HG03103 (cell line): Measurements from ENCODE around the gene NAA15.
A peak's percentile ranks its signal among the peaks of the same experiment; 100 is the strongest.
"Not testable (repeated sequence)": the region's sequence is repeated elsewhere in the genome, so short reads cannot be mapped to it uniquely, and the experiment has no call there.

ENCODE experiments used
- ATAC-seq: cut with Tn5 transposase; IDR thresholded peaks from one replicate; pipeline ENCODE4 v1.9.1; 2021; ENCODE audit warnings: low read depth; ENCODE audit not compliant: unreplicated experiment

NAA15 gene

DNA sequence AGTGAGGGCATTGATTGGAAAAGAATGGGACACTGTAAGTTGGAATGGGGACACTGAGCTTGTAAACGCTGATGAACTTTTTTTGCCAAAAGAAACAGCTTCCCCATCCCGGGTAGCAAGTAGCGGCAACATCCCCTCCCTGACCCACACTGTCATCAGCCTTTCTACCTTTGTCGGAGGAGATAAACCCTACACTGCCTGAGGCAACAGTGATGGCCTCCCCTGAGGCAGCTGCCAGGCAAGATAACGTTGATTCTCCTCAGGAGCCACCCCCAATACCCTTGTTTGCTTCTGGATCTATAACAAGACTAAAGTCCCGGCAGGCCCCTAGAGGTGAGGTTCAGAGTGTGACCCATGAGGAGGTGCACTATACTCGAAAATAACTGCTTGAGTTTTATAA is 142.4 kb downstream of the NAA15 start:
- ATAC-seq = no peak

DNA sequence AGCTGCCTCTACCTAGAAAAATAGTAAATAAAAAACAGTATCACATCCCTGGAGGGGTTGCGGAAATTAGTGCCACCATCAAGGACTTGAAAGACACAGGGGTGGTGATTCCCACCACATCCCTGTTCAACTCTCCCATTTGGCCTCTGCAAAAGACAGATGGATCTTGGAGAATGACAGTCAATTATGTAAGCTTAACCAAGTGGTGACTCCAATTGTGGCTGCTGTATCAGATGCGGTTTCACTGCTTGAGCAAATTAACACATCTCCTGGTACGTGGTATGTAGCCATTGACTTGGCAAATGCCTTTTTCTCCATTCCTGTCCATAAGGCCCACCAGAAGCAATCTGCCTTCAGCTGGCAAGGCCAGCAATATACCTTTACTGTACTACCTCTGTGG is 143.6 kb downstream of the NAA15 start:
- not testable (repeated sequence) for ATAC-seq

DNA sequence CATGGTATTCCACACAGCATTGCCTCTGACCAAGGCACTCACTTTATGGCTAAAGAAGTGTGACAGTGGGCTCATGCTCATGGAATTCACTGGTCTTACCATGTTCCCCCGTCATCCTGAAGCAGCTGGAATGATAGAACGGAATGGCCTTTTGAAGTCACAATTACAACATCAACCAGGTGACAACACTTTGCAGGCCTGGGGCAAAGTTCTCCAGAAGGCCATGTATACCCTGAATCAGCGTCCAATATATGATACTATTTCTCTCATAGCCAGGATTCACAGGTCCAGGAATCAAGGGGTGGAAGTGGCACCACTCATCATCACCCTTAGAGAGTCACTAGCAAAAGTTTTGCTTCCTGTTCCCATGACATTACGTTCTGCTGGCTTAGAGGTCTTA is 145.8 kb downstream of the NAA15 start:
- not testable (repeated sequence) for ATAC-seq

DNA sequence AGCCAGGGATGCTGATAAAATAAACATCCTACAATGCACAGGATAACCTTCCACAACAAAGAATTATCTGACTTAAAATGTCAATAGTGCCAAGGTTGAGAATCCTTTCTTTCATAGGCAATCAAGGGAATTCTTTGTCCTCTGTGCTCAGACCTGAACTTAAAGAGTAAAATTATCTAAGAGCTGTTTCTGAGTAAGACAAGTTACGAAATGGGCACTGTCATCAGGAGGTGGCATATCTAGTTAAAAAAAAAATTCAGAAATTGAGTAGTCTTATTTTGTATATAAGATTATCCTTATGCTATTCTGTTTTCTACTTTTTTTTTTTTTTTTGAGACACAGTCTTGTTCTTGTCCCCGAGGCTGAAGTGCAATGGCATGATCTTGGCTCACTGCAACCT is 149.3 kb downstream of the NAA15 start:
- ATAC-seq = no peak

DNA sequence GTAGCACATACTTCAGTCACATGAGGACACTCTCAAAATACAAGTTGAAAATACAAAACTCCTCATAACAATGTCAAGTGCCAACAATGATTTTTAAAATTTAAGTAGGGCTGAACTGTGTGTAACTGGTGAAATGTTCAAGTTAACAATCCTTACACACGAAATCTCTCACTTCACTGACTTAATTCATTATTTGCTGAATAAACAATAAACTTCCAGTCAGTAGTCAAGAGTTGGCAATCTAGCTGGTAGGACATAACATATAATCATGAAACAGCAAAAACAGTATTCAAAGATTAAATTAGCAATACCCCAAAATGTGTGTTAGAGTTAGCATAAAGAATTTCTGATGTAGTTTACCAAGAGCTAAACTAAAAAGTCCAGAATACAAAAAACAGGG is 150.7 kb downstream of the NAA15 start:
- no peak for ATAC-seq

DNA sequence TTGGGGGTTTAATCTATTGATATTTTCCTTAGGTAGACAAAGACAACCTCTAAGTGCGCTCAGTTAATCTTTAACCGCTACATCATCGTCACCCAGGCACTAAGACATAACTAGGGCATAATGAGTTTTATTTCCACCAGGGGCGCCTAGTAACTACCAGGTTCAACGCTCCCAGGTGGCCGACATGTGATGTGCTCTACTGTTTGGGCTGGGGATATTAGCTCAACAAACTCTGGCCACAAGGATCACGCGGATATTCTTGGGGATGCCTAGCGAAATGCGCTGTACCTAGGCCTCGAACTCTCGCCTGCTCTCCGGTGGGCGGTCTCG is 151.7 kb downstream of the NAA15 start:
- ATAC-seq = peak; percentile 38

DNA sequence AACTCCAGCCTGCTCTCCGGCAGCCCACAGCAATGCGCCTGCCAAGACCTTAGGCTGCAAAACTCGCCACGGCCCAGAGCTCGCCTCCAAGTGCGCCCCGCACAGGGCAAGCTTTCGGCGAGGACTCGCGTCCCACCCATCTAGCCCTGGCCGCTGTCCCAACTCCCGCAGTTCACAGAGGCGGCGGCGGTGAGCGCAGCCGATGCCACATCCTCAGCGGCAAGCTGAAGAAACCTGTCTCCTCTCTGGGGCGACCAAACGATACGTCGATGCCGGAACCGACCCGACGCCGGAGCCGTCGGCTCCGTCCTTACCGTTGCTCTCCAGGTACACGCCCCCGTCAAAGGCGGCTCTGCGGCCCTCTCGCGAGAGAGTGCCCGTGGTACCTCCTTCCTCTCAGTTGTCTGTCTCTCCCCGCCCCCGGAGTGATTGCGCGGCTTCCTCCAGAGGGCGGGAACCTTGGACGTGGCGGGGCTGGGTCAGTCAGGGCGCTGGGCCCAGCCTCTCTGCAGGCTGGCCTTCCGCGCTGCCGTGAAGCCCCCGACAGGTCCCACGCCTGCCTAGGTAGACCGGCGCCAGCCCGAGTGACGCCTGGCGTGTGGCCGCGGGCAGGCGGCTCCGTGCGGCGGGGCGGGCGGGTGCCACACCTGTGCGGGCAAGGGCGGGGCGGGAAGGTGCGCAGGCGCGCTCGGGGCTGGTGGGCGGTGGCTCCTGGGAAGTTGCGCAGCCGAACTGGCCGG is 152.2 kb downstream of the NAA15 start:
- ATAC-seq = peak; percentile 83

DNA sequence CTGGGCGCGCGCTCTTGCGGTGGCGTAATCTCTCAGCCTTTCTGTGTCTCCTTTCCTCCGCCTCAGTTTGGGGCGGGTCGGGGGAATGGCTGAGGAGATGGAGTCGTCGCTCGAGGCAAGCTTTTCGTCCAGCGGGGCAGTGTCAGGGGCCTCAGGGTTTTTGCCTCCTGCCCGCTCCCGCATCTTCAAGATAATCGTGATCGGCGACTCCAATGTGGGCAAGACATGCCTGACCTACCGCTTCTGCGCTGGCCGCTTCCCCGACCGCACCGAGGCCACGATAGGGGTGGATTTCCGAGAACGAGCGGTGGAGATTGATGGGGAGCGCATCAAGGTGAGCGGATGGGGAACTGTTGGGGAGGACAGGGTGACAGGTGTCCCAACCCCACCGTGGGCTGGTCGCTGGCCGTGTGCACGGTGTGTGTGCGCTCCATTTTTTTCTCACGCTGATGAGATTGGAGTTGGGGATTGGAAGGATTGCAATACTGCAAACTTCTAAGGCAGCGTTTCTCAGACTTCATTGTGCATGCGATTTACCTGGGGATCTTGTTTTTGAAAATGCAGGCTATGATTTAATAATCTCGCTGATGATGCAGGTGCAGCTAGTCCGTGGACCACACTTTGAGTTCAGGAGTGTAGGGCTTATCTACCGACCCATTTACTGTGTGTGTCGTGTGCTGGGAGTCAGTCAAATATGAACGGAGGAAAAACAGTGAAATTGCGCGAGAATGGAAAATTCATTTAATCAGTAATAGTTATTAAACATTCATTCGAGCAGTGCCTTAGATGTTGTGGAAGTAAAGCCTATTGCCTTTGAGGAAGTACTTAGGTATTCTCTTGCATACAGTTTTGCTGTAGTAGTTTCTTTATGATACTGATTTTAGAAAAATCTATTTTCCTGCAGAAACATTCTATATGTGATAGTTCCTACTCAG is 153.1 kb downstream of the NAA15 start, which contains the start of gene RAB33B:
RAB33B (plus strand) TSS at position 11 of the 935 bp plus-strand sequence; CDS start at position 86, 75 bp downstream.
- peak; percentile 3 for ATAC-seq

DNA sequence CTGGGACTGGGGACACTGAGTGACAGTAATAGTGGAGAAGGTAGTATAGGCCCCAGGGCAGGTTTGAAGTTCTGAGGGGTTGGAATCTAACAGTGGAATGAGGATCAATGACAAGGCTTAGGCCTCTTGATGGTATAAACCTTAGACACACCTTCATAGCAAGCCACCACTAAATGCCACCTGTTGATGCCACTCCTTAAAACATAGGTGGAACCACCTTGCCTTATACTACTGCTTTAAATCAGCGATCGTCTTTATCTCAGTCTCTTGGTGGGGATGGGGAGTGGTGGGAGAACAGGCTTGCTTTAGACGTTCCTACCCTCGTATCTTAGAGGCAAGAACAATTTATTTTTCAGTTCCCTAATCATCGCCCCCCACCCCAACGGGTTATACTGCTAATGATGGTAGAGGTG is 153.8 kb downstream of the NAA15 start:
- ATAC-seq = no peak

DNA sequence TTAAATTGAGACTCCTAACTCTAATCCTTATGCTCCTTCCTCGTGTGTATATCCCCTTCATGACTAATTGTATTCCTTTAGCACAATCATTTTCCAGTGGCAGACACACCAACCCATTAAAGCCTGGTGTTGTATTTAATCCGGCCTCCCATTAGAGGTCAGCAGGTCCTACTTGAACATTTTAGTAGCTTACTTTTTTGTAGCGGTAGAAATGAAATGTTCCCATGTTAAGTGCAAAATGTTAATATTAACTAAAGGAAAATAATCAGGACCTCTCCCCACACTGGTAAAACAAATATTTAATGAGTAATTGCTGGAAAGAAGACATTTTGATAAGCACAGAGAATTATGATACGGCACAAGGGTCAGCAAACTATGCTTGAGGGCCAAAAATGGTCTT is 156.0 kb downstream of the NAA15 start:
- no peak for ATAC-seq

DNA sequence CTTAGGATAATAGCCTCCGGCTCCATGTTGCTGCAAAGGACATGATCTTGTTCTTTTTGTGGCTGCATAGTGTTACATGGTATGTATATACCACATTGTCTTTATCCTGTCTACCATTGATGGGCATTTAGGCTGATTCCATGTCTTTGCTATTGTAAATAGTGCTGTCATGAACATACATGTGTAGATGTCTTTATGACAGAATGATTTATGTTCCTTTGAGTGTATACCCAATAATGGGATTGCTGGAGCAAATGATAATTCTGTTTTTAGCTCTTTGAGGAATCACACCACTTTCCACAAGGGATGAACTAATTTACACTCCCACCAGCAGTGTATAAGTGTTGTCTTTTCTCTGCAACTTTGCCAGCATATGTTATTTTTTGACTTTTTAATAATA is 157.2 kb downstream of the NAA15 start:
- ATAC-seq = no peak

DNA sequence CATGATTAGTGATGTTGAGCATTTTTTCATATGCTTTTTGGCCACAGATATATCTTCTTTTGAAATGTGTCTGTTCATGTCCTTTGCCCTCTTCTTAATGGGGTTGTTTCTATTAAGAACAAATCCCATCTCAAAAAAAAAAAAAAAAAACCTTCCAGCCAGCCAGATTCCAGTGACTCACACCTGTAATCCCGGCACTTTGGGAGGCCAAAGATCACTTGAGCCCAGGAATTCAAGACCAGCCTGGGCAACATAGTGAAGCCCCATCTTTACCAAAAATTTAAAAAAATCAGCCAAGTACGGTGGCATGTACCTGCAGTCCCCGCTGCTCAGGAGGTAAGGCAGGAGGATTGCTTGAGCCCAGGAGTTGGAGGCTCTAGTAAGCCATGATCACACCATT is 157.7 kb downstream of the NAA15 start:
- no peak for ATAC-seq

DNA sequence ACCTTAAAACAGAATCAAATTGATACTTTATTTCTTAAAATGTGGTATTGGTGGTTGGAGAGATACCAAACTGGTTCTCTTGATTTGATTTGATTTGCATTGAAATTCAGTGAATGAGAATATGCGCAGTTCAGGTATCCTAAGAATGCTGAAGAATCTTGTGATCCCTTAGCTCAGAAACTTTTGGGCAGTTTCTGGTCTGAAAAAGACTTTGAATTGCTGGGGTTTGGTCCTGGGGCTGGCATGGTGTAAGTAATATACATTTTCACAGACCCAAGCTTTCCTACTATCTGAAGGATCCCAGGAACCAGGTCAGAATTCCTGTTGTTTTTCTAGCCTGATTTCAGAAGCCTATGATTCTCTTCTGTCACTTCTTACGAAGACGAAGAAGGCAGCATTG is 159.3 kb downstream of the NAA15 start:
- ATAC-seq = no peak

DNA sequence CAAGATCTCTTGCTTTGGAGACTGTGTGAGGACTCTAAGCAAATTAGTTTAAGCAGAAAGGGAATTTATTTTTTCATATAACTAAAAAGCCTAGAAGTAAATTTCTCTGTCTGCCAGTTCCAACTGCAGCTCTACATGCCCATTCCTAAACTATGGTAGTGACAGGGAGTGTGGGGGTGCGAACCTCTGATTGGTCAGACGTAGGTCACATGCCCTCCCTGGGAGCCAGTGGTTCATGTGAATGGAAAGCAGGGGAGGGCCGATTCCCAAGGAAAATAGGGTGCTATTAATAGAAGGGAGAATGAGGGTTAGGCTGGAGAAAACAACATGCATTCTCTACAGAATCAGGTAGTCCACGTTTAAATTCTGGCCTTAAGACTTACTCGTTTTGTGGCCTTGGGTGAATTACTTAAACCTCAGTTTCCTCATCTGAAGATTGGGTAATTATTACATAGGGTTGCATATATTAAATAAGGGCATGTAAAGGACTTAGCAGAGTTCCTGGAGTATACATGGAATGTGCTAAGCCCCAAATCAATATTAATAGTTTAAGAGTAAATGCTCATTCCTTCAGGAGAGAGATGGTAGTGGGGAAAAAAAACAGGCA is 159.8 kb downstream of the NAA15 start:
- ATAC-seq = no peak

DNA sequence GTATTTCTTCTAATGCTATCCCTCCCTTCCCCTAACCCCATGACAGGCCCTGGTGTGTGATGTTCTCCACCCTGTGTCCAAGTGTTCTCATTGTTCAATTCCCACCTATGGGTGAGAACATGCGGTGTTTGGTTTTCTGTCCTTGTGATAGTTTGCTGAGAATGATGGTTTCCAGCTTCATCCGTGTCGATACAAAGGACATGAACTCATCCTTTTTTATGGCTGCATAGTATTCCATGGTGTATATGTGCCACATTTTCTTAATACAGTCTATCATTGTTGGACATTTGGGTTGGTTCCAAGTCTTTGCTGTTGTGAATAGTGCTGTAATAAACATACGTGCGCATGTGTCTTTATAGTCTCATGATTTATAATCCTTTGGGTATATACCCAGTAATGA is 163.2 kb downstream of the NAA15 start:
- not testable (repeated sequence) for ATAC-seq

DNA sequence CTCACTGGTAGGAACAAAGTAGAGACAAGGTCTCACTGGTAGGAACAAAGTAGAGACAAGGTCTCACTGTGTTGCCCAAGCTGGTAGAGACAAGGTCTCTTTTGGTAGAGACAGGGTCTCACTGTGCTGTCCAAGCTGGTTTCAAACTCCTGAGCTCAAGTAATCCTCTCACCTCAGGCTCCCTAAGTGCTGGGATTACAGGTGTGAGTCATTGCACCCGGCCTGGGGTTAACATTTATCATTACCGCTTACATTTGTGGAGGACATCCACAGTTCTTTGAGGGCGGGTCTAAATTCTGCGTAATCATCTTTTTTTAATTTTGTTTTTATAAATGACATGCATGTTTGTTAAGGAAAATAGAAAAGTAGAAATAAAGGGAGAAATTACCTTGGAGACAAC is 164.6 kb downstream of the NAA15 start:
- no peak for ATAC-seq

DNA sequence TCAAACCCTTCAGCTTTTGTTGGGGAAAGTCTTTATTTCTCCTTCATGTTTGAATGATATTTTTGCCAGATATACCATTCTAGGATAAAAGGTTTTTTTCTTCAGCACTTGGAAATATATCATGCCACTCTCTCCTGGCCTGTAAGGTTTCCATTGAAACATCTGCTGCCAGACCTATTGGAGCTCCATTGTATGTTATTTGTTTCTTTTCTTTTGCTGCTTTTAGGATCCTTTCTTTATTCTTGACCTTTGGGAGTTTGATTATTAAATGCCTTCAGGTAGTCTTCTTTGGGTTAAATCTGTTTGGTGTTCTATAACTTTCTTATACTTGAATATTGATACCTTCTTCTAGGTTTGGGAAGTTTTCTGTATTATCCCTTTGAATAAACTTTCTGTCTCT is 167.5 kb downstream of the NAA15 start:
- not testable (repeated sequence) for ATAC-seq

DNA sequence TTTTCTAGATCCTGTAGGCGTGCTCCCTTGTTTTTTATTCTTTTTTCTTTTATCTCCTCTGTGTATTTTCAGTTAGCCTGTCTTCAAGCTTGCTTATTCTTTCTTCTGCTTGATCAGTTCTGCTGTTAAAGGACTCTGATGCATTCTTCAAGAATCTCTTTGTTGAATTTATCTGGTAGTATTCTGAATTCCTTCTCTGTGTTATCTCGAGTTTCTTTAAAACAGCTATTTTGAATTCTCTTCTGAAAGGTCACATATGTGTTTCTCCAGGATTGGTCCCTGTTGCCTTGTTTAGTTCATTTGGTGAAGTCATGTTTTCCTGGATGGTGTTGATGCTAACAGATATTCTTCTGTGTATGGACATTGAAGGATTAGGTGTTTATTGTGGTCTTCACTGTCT is 167.9 kb downstream of the NAA15 start:
- no peak for ATAC-seq
